Measurements from ENCODE around the gene CRYAB. TPM values are rescaled to one million over a fixed set of nuclear protein-coding genes. Genes with fewer than 3 reads are reported as not detected.

The CRYAB gene
- total RNA-seq, 1 experiment from 2014 or later: 1.6 TPM

GRCh38 chr11:111937844-111938243, 26.3 kb upstream of the CRYAB start:
- ChIA-PET POLR2A (ENCODE audit: low non-redundant PET) (interaction anchor here (0.6 kb wide), 1 partner anchor 27 kb away, joined by 3 read pairs; no protein-coding TSS in a partner anchor), CTCF (interaction anchor here (0.8 to 1.0 kb wide), 2 partner anchors 9 to 66 kb away, joined by 3 read pairs; partner anchors contain the start of gene ALG9)
- intact Hi-C loops (cut with micrococcal nuclease; ENCODE audit: unreplicated experiment): loop anchor here (5.0 to 10.0 kb wide), 2 partner anchors 147 to 344 kb away; partner anchors contain the start of genes SDHD and TIMM8B
- no peaks in the 10 kb centered on the region for H3K9me3 ChIP-seq (ENCODE audit: low read depth, low read length, poor library complexity, severe bottlenecking)
- TF ChIP-seq, protein P1, sequence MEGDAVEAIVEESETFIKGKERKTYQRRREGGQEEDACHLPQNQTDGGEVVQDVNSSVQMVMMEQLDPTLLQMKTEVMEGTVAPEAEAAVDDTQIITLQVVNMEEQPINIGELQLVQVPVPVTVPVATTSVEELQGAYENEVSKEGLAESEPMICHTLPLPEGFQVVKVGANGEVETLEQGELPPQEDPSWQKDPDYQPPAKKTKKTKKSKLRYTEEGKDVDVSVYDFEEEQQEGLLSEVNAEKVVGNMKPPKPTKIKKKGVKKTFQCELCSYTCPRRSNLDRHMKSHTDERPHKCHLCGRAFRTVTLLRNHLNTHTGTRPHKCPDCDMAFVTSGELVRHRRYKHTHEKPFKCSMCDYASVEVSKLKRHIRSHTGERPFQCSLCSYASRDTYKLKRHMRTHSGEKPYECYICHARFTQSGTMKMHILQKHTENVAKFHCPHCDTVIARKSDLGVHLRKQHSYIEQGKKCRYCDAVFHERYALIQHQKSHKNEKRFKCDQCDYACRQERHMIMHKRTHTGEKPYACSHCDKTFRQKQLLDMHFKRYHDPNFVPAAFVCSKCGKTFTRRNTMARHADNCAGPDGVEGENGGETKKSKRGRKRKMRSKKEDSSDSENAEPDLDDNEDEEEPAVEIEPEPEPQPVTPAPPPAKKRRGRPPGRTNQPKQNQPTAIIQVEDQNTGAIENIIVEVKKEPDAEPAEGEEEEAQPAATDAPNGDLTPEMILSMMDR (conservative IDR thresholded peaks at IDR 0.05; ENCODE audit: low read depth, low read length): no peak
- no peak for TF ChIP-seq EZH2 (IDR thresholded peaks at IDR 0.05; ENCODE audit: borderline replicate concordance, low read depth, low read length, poor library complexity, severe bottlenecking)
- no peaks in the 10 kb centered on the region for H3K36me3 ChIP-seq (ENCODE audit: insufficient read depth, low read length, poor library complexity, severe bottlenecking)
- H3K4me1 ChIP-seq (ENCODE audit: insufficient read depth, low read length, poor library complexity, severe bottlenecking): peaks cover 44% of the 10 kb centered on the region
- no peak for DNase-seq (ENCODE audit: low spot score)
- no peak overlapping the region for H3K27ac ChIP-seq (ENCODE audit: low read depth, low read length, poor library complexity, severe bottlenecking)
- no peaks in the 10 kb centered on the region for H3K27me3 ChIP-seq (replicated peaks; ENCODE audit: insufficient read depth, low read depth, low read length, poor library complexity)
- H3K4me3 ChIP-seq (ENCODE audit: low read depth, low read length, poor library complexity, severe bottlenecking): peak overlapping the region; percentile 58
- BruUV-seq (replicated peaks): no TSS peak

GRCh38 chr11:111937461-111937769, 25.8 kb upstream of the CRYAB start:
- Histone ChIP-seq H3K4me1 (ENCODE audit: insufficient read depth, low read length, poor library complexity, severe bottlenecking) (peaks cover 44% of the 10 kb centered on the region), H3K4me3 (ENCODE audit: low read depth, low read length, poor library complexity, severe bottlenecking) (peak overlapping the region; percentile 58), H3K27me3 (replicated peaks; ENCODE audit: insufficient read depth, low read depth, low read length, poor library complexity) (no peaks in the 10 kb centered on the region), H3K9me3 (ENCODE audit: low read depth, low read length, poor library complexity, severe bottlenecking) (no peaks in the 10 kb centered on the region), H3K36me3 (ENCODE audit: insufficient read depth, low read length, poor library complexity, severe bottlenecking) (no peaks in the 10 kb centered on the region), H3K27ac (ENCODE audit: low read depth, low read length, poor library complexity, severe bottlenecking) (peak overlapping the region; percentile 45)
- CTCF ChIA-PET: interaction anchor here (0.8 kb wide), 1 partner anchor 66 kb away, joined by 3 read pairs; the partner anchor contains the start of gene ALG9
- intact Hi-C loops (cut with micrococcal nuclease; ENCODE audit: unreplicated experiment): loop anchor here (5.0 to 10.0 kb wide), 2 partner anchors 147 to 345 kb away; partner anchors contain the start of genes SDHD and TIMM8B
- POLR2A ChIA-PET (ENCODE audit: low non-redundant PET): interaction anchor here (0.6 kb wide), 1 partner anchor 27 kb away, joined by 3 read pairs; no protein-coding TSS in a partner anchor
- BruUV-seq (replicated peaks): no TSS peak
- TF ChIP-seq, protein P1 (conservative IDR thresholded peaks at IDR 0.05; ENCODE audit: low read depth, low read length): no peak
- TF ChIP-seq EZH2 (IDR thresholded peaks at IDR 0.05; ENCODE audit: borderline replicate concordance, low read depth, low read length, poor library complexity, severe bottlenecking): no peak
- no peak for DNase-seq (ENCODE audit: low spot score)

DNA sequence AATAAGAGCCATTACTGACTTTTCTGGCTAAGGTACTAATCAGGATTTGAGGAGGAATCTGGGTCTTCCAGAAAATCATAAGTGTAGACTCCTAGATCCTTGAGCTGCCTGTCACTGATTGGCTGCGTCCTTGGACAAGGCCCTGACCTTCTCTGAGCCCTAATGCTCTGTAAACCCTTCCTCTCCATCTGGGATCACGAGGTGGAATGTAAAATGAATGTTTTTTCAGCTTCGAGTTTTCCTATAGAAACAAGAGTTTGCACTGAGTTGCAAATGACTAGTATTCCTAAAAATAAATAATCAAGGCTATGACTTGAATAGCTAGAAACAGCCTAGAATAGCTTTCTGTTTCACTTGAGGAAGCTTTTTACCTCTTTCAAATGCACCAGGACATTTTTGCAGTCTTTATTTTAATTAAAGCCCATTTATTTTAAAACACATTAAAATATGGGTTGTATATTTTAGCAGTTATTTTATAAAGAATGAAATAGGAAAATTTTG, 24.5 kb upstream of the CRYAB start:
- POLR2A ChIA-PET (ENCODE audit: low non-redundant PET): no interaction called here
- Histone ChIP-seq H3K4me3 (ENCODE audit: low read depth, low read length, poor library complexity, severe bottlenecking) (peak overlapping the region; percentile 58), H3K27ac (ENCODE audit: low read depth, low read length, poor library complexity, severe bottlenecking) (no peak overlapping the region), H3K9me3 (ENCODE audit: low read depth, low read length, poor library complexity, severe bottlenecking) (no peaks in the 10 kb centered on the region), H3K36me3 (ENCODE audit: insufficient read depth, low read length, poor library complexity, severe bottlenecking) (no peaks in the 10 kb centered on the region), H3K27me3 (replicated peaks; ENCODE audit: insufficient read depth, low read depth, low read length, poor library complexity) (no peaks in the 10 kb centered on the region), H3K4me1 (ENCODE audit: insufficient read depth, low read length, poor library complexity, severe bottlenecking) (peaks cover 44% of the 10 kb centered on the region)
- CTCF ChIA-PET: interaction anchor here (0.6 kb wide), 2 partner anchors 26 to 73 kb away, joined by 3 read pairs; no protein-coding TSS in a partner anchor
- TF ChIP-seq EZH2 (IDR thresholded peaks at IDR 0.05; ENCODE audit: borderline replicate concordance, low read depth, low read length, poor library complexity, severe bottlenecking): no peak
- TF ChIP-seq, protein P1 (conservative IDR thresholded peaks at IDR 0.05; ENCODE audit: low read depth, low read length): no peak
- no TSS peak for BruUV-seq (replicated peaks)
- no peak for DNase-seq (ENCODE audit: low spot score)
- intact Hi-C loops (cut with micrococcal nuclease; ENCODE audit: unreplicated experiment): loop anchor here (5.0 to 10.0 kb wide), 2 partner anchors 149 to 346 kb away; partner anchors contain the start of genes SDHD and TIMM8B
